Activated CD4-positive, alpha-beta T cell treated with anti-CD3 and anti-CD28 coated beads, Interleukin-2, amount 10 ng/mL, durations not matched to agents 24 days and 14 days (primary cell): Measurements from ENCODE around the gene LDB2. TPM values are rescaled to one million over a fixed set of nuclear protein-coding genes. Genes with fewer than 3 reads are reported as not detected.
"Not testable (repeated sequence)": the region's sequence is repeated elsewhere in the genome, so short reads cannot be mapped to it uniquely, and the experiment has no call there.

Source experiments
- DNase-seq: peaks from one replicate; pipeline ENCODE4 v3.0.0; 2022
- H3K27ac Mint-ChIP-seq: one replicate; pipeline ENCODE4 v1.8.0; 2022; ENCODE audit warnings: mild to moderate bottlenecking, mixed read lengths
- H3K27me3 Mint-ChIP-seq: one replicate; pipeline ENCODE4 v1.8.0; 2022; ENCODE audit warnings: mixed read lengths
- H3K36me3 Mint-ChIP-seq: one replicate; pipeline ENCODE4 v1.8.0; 2022; ENCODE audit warnings: low read depth, mild to moderate bottlenecking, mixed read lengths
- H3K4me1 Mint-ChIP-seq: one replicate; pipeline ENCODE4 v1.8.0; 2021; ENCODE audit warnings: mixed read lengths
- H3K4me3 Mint-ChIP-seq: one replicate; pipeline ENCODE4 v1.8.0; 2022; ENCODE audit warnings: mild to moderate bottlenecking, moderate library complexity, mixed read lengths
- H3K9me3 Mint-ChIP-seq: one replicate; pipeline ENCODE4 v1.8.0; 2021; ENCODE audit warnings: mixed read lengths
- intact Hi-C: fragments of 100-400 bp; cut with micrococcal nuclease; formaldehyde crosslinking; loops from one replicate; pipeline ENCODE4 v1.15.1; 2023
- total RNA-seq: library from RNA; stranded (reverse); gene quantifications from 2 replicates; pipeline ENCODE4 v1.2.3, GENCODE V29; 2022

LDB2 gene
- total RNA-seq, 1 donor from 2014 or later: not detected

DNA sequence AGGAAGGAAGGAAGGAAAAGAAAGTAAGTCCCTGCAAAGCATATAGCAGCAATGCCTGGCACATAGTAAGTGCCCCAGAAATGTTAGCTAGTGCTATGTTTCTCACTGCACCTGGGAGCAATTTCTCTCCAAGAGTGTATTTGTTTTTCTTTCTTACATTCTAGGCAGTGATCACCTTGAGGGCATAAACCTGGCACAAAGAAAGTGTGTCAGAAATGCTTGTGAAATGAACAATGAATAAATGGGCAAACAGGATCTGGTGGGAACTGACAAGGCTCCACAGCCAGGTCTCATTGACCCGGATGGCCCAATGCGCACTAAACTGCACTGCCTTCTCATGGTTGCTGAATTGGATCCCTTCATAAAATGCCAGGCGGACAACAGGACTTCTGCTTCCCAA lies 316.4 kb downstream of the LDB2 start:
- Mint-ChIP-seq H3K4me3 (no peak overlapping the region), H3K27me3 (no peaks in the 10 kb centered on the region), H3K36me3 (no peaks in the 10 kb centered on the region), H3K9me3 (no peaks in the 10 kb centered on the region), H3K4me1 (no peaks in the 10 kb centered on the region), H3K27ac (no peak overlapping the region)
- DNase-seq: no peak
- intact Hi-C loops: no loop called here

DNA sequence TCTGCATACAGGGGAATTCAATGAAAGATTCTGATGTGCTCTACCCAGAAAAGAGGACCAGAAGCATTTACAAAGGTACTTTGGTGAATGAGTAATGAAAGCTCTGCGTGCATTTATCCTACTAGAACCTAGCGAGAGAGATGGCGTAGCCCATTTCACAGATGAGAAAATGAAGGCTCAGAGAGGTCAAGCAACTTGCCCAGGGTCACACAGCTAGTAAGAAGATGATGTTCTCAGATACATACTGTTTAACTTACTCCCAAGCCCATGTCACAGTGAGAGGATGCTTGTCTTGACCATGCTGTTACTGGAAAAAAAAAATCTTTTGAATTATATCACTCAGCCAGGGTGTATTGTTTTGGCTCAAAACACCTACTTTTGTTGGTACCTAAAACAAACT lies 317.3 kb downstream of the LDB2 start:
- intact Hi-C loops: no loop called here

DNA sequence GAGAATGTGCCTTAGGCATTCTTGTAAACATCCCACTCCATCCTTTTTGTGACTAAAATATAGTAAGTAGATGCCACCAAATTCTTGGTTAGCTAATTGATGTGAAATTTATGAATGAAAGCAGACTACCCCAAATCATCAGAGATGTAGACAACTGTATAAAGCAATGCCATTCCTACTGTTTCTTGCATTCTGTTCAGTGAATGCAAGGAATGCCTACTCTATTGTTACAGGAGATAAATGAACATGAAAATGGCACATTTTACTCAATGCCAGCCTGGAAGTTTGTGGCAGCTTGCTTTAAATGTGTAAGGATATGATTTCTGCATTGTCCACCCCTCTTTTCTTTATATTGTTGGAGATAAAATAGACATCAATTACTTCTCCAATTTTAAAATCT lies 317.9 kb downstream of the LDB2 start:
- Mint-ChIP-seq H3K9me3 (no peaks in the 10 kb centered on the region), H3K4me3 (no peak overlapping the region), H3K36me3 (no peaks in the 10 kb centered on the region), H3K4me1 (no peaks in the 10 kb centered on the region), H3K27me3 (no peaks in the 10 kb centered on the region), H3K27ac (no peak overlapping the region)
- intact Hi-C loops: no loop called here
- no peak for DNase-seq

More for the DNA sequence above, 317.3 kb downstream of the LDB2 start:
- H3K27ac Mint-ChIP-seq: no peak overlapping the region
- H3K27me3 Mint-ChIP-seq: no peaks in the 10 kb centered on the region
- no peaks in the 10 kb centered on the region for H3K36me3 Mint-ChIP-seq
- H3K9me3 Mint-ChIP-seq: no peaks in the 10 kb centered on the region
- H3K4me1 Mint-ChIP-seq: no peaks in the 10 kb centered on the region
- no peak overlapping the region for H3K4me3 Mint-ChIP-seq
- no peak for DNase-seq

- intact Hi-C loops: no loop called here
- Mint-ChIP-seq H3K9me3 (no peaks in the 10 kb centered on the region), H3K27me3 (no peaks in the 10 kb centered on the region), H3K36me3 (no peaks in the 10 kb centered on the region), H3K4me1 (no peaks in the 10 kb centered on the region), H3K4me3 (no peak overlapping the region), H3K27ac (no peak overlapping the region)
- no peak for DNase-seq
Observed at GRCh38 chr4:16579866-16580265, 318.6 kb downstream of the LDB2 start.

GRCh38 chr4:16577177-16577576 lies 321.3 kb downstream of the LDB2 start:
- Mint-ChIP-seq H3K4me3 (no peak overlapping the region), H3K27ac (no peak overlapping the region), H3K27me3 (no peaks in the 10 kb centered on the region), H3K4me1 (no peaks in the 10 kb centered on the region), H3K36me3 (no peaks in the 10 kb centered on the region), H3K9me3 (no peaks in the 10 kb centered on the region)
- no peak for DNase-seq
- intact Hi-C loops: no loop called here

- Mint-ChIP-seq H3K27ac (no peak overlapping the region), H3K4me3 (no peak overlapping the region), H3K27me3 (no peaks in the 10 kb centered on the region), H3K4me1 (no peaks in the 10 kb centered on the region), H3K36me3 (no peaks in the 10 kb centered on the region), H3K9me3 (no peaks in the 10 kb centered on the region)
- intact Hi-C loops: no loop called here
- no peak for DNase-seq
Observed at GRCh38 chr4:16574981-16575380, 323.5 kb downstream of the LDB2 start.

DNA sequence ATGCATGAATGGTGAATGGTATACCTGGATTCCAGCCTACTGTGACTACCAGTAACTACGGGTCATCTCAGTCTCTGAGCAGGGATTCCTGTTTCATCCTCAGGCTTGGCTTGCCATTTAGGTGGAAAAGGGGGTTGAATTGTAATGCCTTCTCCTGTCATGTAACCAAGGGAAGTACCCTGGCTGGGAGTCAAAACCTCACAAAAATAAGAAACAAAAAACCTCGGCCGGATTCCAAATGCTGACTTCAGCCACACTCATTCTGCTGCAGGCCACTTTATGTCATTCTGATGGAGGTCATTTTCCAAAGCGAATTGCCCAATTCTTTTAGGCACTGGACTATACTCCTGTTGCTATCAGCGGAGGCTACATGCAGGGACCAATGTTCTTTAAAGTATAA lies 324.7 kb downstream of the LDB2 start:
- no peaks in the 10 kb centered on the region for H3K9me3 Mint-ChIP-seq
- H3K36me3 Mint-ChIP-seq: no peaks in the 10 kb centered on the region
- H3K27me3 Mint-ChIP-seq: no peaks in the 10 kb centered on the region
- no peaks in the 10 kb centered on the region for H3K4me1 Mint-ChIP-seq
- no peak overlapping the region for H3K4me3 Mint-ChIP-seq
- no peak overlapping the region for H3K27ac Mint-ChIP-seq
- intact Hi-C loops: no loop called here
- no peak for DNase-seq

DNA sequence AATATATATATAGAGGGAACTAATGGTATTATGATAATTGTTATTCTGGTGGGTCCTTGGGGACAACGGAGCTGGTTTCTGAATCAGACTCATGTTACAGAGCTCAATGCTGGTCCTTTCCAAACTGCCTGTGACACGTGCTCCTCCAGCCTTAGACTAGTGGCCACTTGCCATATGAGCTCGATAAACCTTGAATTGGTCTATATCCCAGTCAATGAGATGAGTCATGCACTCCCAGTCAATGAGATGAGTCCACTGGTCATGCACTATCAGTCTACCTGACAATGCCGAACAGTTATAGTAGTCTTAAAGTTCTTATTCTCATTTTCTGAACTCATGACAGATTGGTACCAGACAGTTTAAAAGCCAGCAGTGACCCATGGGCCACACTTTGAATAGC lies 325.2 kb downstream of the LDB2 start:
- intact Hi-C loops: no loop called here
- Mint-ChIP-seq H3K27ac (no peak overlapping the region), H3K4me3 (no peak overlapping the region), H3K4me1 (no peaks in the 10 kb centered on the region), H3K36me3 (no peaks in the 10 kb centered on the region), H3K27me3 (no peaks in the 10 kb centered on the region), H3K9me3 (no peaks in the 10 kb centered on the region)
- DNase-seq: no peak

DNA sequence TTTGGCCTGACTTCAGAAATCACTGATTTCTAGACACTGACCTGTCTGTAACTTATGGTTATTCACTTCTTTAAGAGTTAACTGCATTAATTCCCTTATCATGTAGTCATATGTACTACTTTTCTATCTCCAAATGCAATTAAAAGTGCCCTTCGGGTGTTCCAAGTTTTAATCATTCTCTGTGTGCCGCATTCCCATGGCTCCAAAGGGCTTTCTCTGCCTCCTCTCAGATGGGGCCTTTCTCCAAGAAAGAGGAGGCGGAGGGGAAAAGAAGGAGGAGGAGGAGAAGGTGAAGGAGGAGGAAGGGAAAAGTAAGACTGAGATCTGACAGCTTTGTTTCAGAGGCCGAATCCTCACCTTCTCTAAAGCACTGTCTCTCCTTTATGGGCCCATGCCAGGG lies 325.8 kb downstream of the LDB2 start:
- Mint-ChIP-seq H3K9me3 (no peaks in the 10 kb centered on the region), H3K27me3 (no peaks in the 10 kb centered on the region), H3K36me3 (no peaks in the 10 kb centered on the region), H3K4me1 (no peaks in the 10 kb centered on the region), H3K4me3 (no peak overlapping the region), H3K27ac (no peak overlapping the region)
- no peak for DNase-seq
- intact Hi-C loops: no loop called here

DNA sequence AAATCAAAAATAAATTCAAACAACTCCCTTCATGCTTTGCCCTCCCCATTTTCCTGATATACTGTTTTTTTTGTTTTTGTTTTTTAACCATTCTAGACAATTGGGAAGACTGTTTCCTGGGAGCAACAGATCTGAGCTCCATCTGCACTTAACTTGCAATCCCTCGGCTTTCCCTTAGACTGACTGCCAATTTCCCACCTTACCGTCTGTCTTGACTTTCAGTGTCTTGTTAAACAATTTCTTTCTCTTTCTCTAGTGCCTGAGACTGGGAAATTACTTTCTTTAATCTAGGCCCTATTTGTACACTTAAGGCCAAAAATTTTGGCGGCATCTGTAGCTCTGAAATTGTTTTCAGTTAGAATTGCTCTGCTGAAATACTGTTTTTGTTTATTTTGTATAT lies 326.3 kb downstream of the LDB2 start:
- Mint-ChIP-seq H3K9me3 (no peaks in the 10 kb centered on the region), H3K27ac (no peak overlapping the region), H3K36me3 (no peaks in the 10 kb centered on the region), H3K4me1 (no peaks in the 10 kb centered on the region), H3K4me3 (no peak overlapping the region), H3K27me3 (no peaks in the 10 kb centered on the region)
- intact Hi-C loops: no loop called here
- no peak for DNase-seq

DNA sequence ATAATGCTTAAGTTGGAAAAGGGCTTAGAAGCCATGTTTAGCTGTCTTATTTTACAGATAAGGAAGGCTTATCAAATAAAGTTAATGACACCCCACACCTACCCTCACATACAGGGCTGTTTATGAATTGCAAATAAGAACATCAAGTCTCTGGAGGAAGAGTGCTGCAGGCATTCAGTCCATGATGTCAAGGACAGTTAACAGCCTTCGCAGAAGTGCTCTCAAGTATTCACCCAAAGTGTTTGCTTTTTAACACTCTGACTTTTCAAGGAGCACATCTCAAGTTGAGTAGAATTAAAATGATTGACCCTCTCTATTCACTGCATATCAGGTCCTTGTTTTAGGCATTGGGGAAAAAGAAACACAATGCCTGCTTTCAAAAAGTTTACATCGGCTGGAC lies 328.7 kb downstream of the LDB2 start:
- H3K4me1 Mint-ChIP-seq: no peaks in the 10 kb centered on the region

DNA sequence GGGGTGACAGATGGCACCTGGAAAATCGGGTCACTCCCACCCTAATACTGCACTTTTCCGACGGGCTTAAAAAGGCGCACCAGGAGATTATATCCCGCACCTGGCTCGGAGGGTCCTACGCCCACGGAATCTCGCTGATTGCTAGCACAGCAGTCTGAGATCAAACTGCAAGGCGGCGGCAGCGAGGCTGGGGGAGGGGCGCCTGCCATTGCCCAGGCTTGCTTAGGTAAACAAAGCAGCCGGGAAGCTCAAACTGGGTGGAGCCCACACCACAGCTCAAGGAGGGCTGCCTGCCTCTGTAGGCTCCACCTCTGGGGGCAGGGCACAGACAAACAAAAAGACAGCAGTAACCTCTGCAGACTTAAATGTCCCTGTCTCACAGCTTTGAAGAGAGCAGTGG lies 341.1 kb downstream of the LDB2 start:
- H3K4me1 Mint-ChIP-seq, H3K27me3 Mint-ChIP-seq, intact Hi-C loops, H3K27ac Mint-ChIP-seq, DNase-seq, H3K9me3 Mint-ChIP-seq, H3K4me3 Mint-ChIP-seq, H3K36me3 Mint-ChIP-seq: not testable (repeated sequence)

More for the DNA sequence above, 328.7 kb downstream of the LDB2 start:
- Mint-ChIP-seq H3K9me3 (no peaks in the 10 kb centered on the region), H3K27ac (no peak overlapping the region), H3K27me3 (no peaks in the 10 kb centered on the region), H3K4me3 (no peak overlapping the region), H3K36me3 (no peaks in the 10 kb centered on the region)
- intact Hi-C loops: no loop called here
- no peak for DNase-seq

- no peaks in the 10 kb centered on the region for H3K36me3 Mint-ChIP-seq
- intact Hi-C loops: no loop called here
- no peaks in the 10 kb centered on the region for H3K4me1 Mint-ChIP-seq
- no peaks in the 10 kb centered on the region for H3K27me3 Mint-ChIP-seq
- no peak overlapping the region for H3K27ac Mint-ChIP-seq
- DNase-seq: no peak
- no peak overlapping the region for H3K4me3 Mint-ChIP-seq
- H3K9me3 Mint-ChIP-seq: no peaks in the 10 kb centered on the region
Observed at GRCh38 chr4:16555156-16555555, 343.3 kb downstream of the LDB2 start.

GRCh38 chr4:16550531-16550930 lies 347.9 kb downstream of the LDB2 start:
- no peak overlapping the region for H3K4me3 Mint-ChIP-seq
- intact Hi-C loops: no loop called here
- no peaks in the 10 kb centered on the region for H3K27me3 Mint-ChIP-seq
- no peaks in the 10 kb centered on the region for H3K9me3 Mint-ChIP-seq
- no peaks in the 10 kb centered on the region for H3K4me1 Mint-ChIP-seq
- no peak for DNase-seq
- no peak overlapping the region for H3K27ac Mint-ChIP-seq
- H3K36me3 Mint-ChIP-seq: no peaks in the 10 kb centered on the region

- Mint-ChIP-seq H3K27ac (no peak overlapping the region), H3K27me3 (no peaks in the 10 kb centered on the region), H3K4me1 (no peaks in the 10 kb centered on the region), H3K36me3 (no peaks in the 10 kb centered on the region), H3K4me3 (no peak overlapping the region), H3K9me3 (no peaks in the 10 kb centered on the region)
- intact Hi-C loops: no loop called here
- no peak for DNase-seq
Observed at GRCh38 chr4:16545656-16546055, 352.8 kb downstream of the LDB2 start.
